Neural cell (in vitro differentiated cells): ENCODE measurements around the gene ISCA2.

ENCODE experiments used
- CTCF ChIP-seq: fragments of 450-650 bp; IDR thresholded peaks from 2 replicates; pipeline ENCODE4 v1.5.1; 2014; ENCODE audit warnings: antibody characterized with exemption, mild to moderate bottlenecking, moderate library complexity; ENCODE audit not compliant: poor library complexity, severe bottlenecking
- EP300 ChIP-seq: fragments of 450-650 bp; conservative IDR thresholded peaks from 2 replicates; pipeline ENCODE4 v1.6.1; 2014; ENCODE audit warnings: antibody characterized with exemption, mild to moderate bottlenecking, moderate library complexity; ENCODE audit not compliant: poor library complexity, severe bottlenecking
- EZH2 ChIP-seq: fragments of 200-600, 300-800 bp; shearing (Covaris generic), sonication (generic); IDR thresholded peaks from 2 replicates; pipeline ENCODE4 v1.6.1; 2014; ENCODE audit warnings: antibody characterized with exemption, low read length, borderline replicate concordance, mild to moderate bottlenecking; ENCODE audit not compliant: insufficient read depth, poor library complexity, severe bottlenecking
- MXI1 ChIP-seq: fragments of 450-650 bp; conservative IDR thresholded peaks from 2 replicates; pipeline ENCODE4 v1.6.1; 2014; ENCODE audit warnings: antibody characterized with exemption, mild to moderate bottlenecking; ENCODE audit not compliant: poor library complexity, severe bottlenecking
- POLR2AphosphoS5 ChIP-seq: IDR thresholded peaks from 2 replicates; pipeline ENCODE4 v1.6.1; 2012
- RAD21 ChIP-seq: fragments of 450-650 bp; conservative IDR thresholded peaks from 2 replicates; pipeline ENCODE4 v1.6.1; 2014; ENCODE audit warnings: antibody characterized with exemption, mild to moderate bottlenecking, moderate library complexity
- REST ChIP-seq: IDR thresholded peaks from 2 replicates; pipeline ENCODE4 v1.6.1; 2012; ENCODE audit warnings: borderline replicate concordance

- TF ChIP-seq CTCF = no peak
- TF ChIP-seq RAD21 = no peak
- no peak for TF ChIP-seq POLR2AphosphoS5
- no peak for TF ChIP-seq EZH2
- TF ChIP-seq REST = no peak
- no peak for TF ChIP-seq EP300
- no peak for TF ChIP-seq MXI1
Measured at GRCh38 chr14:74516451-74517160, 23.0 kb downstream of the ISCA2 start.
